Stimulated activated naive B cell treated with anti-CD40 and anti-IgM and Interleukin-4, amounts not matched to agents 10 μg/mL and 1 μg/mL and 100 μg/mL, for 72 hours (primary cell): ENCODE data around the gene COL27A1.

Experiments
- ATAC-seq, 2 donors: fragments of 150-1000 bp; cut with Tn5 transposase; replicated peaks; 2 replicates each; pipeline ENCODE4 v1.10.0; 2021; ENCODE audit warnings: moderate library complexity in 1 of 2
- DNase-seq: peaks from one replicate; pipeline ENCODE4 v3.0.0; 2021
- H3K27ac Mint-ChIP-seq: one replicate; pipeline ENCODE4 v1.8.0; 2022; ENCODE audit warnings: mild to moderate bottlenecking, mixed read lengths
- H3K27me3 Mint-ChIP-seq, 2 donors: one replicate each; pipeline ENCODE4 v1.8.0; 2022; ENCODE audit warnings: mixed read lengths in 2 of 2
- H3K36me3 Mint-ChIP-seq, 2 donors: one replicate each; pipeline ENCODE4 v1.8.0; 2022; ENCODE audit warnings: mixed read lengths in 2 of 2, mild to moderate bottlenecking in 1 of 2
- H3K4me1 Mint-ChIP-seq, 2 donors: one replicate each; pipeline ENCODE4 v1.8.0; 2022; ENCODE audit warnings: mixed read lengths in 2 of 2, mild to moderate bottlenecking in 1 of 2
- H3K4me3 Mint-ChIP-seq, 2 donors: one replicate each; pipeline ENCODE4 v1.8.0; 2022; ENCODE audit warnings: mild to moderate bottlenecking in 2 of 2, mixed read lengths in 2 of 2, moderate library complexity in 1 of 2
- H3K9me3 Mint-ChIP-seq, 2 donors: one replicate each; pipeline ENCODE4 v1.8.0; 2022; ENCODE audit warnings: mixed read lengths in 2 of 2, mild to moderate bottlenecking in 1 of 2

COL27A1 gene

DNA sequence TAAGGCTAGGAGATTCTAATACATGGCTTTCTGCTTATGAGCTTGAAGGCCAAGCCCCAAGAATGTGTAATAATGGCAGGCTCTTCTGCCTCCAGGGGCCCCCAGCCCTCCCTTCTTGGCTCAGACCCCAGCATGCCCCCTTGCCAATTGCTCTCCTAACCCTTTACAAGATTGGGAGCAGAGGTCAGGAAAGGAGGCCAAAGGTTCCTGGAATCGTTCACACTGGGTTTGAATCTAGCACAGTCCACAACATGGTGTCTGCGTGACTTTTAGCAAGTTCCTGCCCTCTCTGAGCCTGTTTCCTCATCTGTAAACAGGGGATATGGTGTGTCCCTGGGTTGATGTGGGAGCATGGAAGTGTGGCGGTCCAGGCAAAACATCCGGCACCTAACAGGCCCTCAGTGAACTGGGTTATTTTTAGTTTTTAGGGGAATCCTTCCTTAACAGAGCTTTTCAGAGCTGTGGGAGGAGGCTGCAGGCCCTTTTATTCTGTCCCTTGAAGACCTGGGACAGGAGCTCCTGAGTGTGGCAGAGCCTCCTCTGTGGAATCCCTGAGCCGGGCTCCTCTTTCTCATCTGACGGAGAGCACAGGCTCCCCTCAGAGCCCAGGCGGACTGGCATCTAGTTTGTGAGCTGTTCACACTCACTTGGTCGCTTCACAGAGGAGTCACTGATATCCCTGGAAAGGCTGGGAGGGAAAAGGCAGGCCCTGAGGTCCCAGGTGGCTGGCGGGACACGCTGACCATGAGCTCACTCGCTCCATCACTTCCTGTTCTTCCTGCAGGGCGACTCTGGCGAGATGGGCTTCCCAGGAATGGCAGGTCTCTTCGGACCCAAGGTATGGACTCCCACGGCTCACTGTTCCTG, 144.2 kb downstream of the COL27A1 start:
- Mint-ChIP-seq H3K4me1 (no peaks in the 10 kb centered on the region), H3K27me3 (peaks cover 7 to 8% of the 10 kb centered on the region in 2 donors), H3K36me3 (no peaks in the 10 kb centered on the region), H3K9me3 (peaks cover 0 to 8% of the 10 kb centered on the region in 2 donors), H3K27ac (no peak overlapping the region), H3K4me3 (no peak overlapping the region)
- ATAC-seq (no peak), DNase-seq (no peak)

DNA sequence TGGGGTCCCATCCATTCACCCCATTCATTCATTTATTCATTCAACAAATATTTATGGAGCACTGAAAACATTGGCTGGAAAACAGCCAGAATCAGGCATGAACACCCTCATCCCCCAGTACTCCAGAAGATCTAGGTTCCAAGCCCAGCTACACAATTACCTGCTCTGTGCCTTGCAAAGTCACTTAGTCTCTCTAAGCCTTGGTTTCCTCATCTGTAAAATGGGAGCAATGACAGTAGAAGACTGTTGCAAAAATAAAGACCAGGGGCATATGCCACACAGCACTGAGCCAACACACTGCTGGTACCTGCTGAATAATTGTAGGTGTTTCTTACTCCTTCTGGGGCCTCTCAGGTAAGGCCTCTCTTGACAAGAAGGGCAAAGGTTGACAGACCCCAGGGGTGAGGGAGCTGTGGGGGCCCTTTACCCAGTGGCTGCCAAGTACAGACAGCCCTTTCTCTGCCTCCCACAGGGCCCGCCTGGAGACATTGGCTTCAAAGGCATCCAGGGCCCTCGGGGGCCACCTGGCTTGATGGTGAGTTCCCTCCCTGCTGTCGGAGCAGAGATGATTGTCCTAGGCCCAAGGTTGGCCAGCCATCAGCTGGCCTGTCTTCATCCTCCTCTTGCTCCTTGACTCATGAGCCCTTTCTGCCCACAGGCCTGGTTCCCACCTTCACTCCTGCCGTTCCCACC, 145.0 kb downstream of the COL27A1 start:
- Mint-ChIP-seq H3K4me3 (no peak overlapping the region), H3K9me3 (peaks cover 0 to 3% of the 10 kb centered on the region in 2 donors), H3K27ac (no peak overlapping the region), H3K4me1 (peaks cover 0 to under 1% of the 10 kb centered on the region in 2 donors), H3K36me3 (no peaks in the 10 kb centered on the region), H3K27me3 (peaks cover 7 to 11% of the 10 kb centered on the region in 2 donors)
- DNase-seq (no peak), ATAC-seq (no peak)

DNA sequence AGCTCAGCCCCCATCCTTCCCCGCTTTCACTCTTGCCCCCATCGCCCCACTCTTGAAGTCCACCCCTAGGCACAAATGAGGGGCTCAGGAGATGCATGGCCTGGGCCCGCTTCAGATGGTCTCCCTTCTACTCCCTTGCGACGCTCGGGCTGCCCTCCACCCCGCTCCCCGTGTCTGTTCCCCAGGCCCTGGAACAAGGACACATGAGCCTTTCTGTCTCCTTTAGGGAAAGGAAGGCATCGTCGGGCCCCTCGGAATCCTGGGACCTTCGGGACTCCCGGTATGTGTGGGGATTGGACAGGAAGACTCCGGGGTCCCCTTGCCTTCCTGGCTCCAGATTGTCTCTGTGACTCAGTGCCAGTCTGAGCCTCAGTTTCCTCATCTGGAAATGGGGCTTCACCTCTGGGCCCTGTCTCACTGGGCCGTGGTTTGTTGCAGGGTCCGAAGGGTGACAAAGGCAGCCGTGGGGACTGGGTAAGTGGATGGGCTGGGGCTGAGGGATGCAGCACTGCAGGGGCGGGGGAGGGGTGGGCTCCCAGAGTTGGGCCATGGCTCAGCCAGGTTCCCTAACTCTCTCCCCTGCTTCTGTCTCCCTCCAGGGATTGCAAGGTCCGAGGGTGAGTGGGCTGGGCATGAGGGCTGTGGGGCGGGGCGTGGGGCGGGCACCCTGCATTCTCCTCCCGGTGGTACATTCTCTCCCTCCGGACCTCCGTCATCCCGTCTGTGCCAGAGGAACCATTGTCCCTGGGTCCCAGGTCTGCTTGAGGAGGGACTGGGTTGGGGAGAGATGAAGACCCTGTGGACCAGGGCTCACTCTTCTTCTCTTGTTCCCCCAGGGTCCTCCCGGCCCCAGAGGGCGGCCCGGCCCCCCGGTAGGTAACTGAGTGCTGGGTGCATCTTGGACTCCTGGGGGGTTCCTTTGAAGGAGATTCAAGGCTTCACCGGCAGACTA, 145.8 kb downstream of the COL27A1 start:
- DNase-seq (no peak), ATAC-seq (no peak)
- Mint-ChIP-seq H3K4me1 (peaks cover 4 to 9% of the 10 kb centered on the region in 2 donors), H3K27me3 (peaks cover 11 to 14% of the 10 kb centered on the region in 2 donors), H3K36me3 (no peaks in the 10 kb centered on the region), H3K4me3 (no peak overlapping the region), H3K9me3 (no peaks in the 10 kb centered on the region), H3K27ac (no peak overlapping the region)

DNA sequence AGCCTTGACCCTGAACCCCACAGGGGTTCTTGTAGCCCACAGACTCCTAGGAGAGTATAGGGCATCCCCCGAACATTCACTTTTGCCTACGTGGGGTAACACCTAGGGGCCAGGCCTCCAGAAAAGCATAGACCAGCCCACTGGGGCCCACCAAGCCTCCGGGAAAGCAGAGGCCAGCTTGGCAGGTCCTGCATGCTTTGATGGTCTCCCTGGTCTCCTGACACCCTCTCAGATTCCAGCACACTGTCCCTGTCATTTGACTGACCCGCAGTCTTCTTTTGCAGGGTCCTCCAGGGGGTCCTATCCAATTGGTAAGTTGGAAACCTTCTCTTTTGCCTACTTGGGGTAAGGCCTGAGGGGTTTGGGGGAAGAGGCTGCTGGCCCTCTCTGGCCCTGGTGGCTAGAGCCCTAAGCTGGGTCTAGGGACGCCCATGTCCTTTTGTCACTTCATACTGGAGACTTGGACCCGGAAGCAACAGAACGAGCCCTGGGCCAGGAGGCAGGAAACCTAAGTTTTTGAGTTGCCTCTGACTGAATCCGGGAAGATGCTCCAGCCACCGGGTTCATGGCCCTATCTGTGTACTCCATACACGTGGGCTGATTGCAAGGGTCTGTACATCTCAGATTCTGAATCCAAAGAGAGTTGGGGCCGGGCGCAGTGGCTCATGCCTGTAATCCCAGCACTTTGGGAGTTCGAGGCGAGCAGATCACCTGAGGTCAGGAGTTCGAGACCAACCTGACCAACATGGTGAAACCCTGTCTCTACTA, 146.6 kb downstream of the COL27A1 start:
- Mint-ChIP-seq H3K4me3 (no peak overlapping the region), H3K27me3 (peaks cover 11 to 17% of the 10 kb centered on the region in 2 donors), H3K9me3 (no peaks in the 10 kb centered on the region), H3K4me1 (peaks cover 4 to 11% of the 10 kb centered on the region in 2 donors), H3K36me3 (no peaks in the 10 kb centered on the region), H3K27ac (no peak overlapping the region)
- DNase-seq (no peak), ATAC-seq (no peak)

DNA sequence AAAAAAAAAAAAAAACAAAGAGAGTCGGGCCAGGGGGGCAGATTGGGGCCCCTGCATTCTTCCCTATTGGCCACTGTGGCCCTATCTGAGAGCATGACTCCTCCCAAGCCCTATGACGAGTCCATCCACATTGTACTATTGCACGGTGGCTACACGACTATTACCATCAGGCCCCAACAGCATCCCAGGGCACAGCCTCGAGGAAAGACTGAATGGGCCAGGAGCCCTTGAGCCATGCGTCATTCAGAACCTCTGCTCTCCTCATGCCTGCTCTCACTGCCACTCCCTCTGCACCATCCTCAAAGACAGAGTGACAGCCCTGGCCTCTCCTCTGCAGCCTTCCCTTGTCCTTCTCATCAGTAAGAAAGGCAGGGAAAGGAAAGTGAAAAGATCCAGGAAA, 147.4 kb downstream of the COL27A1 start:
- Mint-ChIP-seq H3K27me3 (peaks cover 11 to 17% of the 10 kb centered on the region in 2 donors), H3K9me3 (no peaks in the 10 kb centered on the region), H3K4me1 (peaks cover 4 to 11% of the 10 kb centered on the region in 2 donors), H3K36me3 (no peaks in the 10 kb centered on the region), H3K27ac (no peak overlapping the region), H3K4me3 (no peak overlapping the region)
- ATAC-seq (no peak), DNase-seq (no peak)

DNA sequence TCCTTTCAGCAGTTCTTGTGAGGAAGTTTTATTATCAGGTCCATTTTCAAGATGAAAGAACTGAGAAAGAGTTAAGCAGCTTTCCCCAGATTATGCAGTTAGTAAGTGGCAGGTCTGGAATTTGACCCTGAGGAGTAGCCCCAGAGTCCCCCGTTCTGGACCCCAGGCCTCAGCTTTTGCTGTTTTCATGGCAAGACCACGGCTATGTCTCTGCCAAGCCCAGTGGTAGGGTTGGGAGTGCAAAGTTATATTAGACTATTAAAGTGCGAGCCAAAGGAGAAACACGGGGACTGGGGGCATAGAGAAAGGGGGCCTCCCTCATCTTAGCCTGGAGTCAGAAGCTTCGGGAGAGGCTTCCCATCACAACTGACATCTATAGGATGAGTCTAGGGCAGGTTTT, 148.2 kb downstream of the COL27A1 start:
- H3K36me3 Mint-ChIP-seq: no peaks in the 10 kb centered on the region
- no peak overlapping the region for H3K4me3 Mint-ChIP-seq
- H3K27ac Mint-ChIP-seq: no peak overlapping the region
- DNase-seq: no peak
- H3K9me3 Mint-ChIP-seq: no peaks in the 10 kb centered on the region
- peaks cover 11 to 17% of the 10 kb centered on the region in 2 donors for H3K27me3 Mint-ChIP-seq
- peaks cover 4 to 11% of the 10 kb centered on the region in 2 donors for H3K4me1 Mint-ChIP-seq
- ATAC-seq: no peak

DNA sequence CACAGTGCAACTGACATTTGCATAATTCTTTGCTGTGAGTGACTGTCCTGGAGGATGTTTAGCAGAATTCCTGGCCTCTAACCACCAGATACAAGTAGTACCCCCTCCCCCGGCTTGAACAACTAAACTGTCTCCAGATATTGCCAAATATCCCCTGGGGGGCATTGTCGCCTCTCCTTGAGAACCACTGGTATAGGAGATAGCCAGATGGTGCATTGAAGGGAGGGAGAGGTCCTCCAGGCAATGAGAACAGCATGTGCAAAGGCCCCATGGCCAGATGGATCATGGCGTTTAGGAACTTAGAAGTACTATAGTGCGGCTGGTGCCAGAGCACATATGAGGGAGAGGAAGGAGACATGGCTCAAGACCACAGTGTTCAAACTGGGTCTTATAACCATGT, 148.6 kb downstream of the COL27A1 start:
- no peak overlapping the region for H3K27ac Mint-ChIP-seq
- peaks cover 11 to 17% of the 10 kb centered on the region in 2 donors for H3K27me3 Mint-ChIP-seq
- H3K4me3 Mint-ChIP-seq: no peak overlapping the region
- peaks cover 4 to 11% of the 10 kb centered on the region in 2 donors for H3K4me1 Mint-ChIP-seq
- DNase-seq (no peak), ATAC-seq (no peak)
- H3K9me3 Mint-ChIP-seq: no peaks in the 10 kb centered on the region
- H3K36me3 Mint-ChIP-seq: no peaks in the 10 kb centered on the region

DNA sequence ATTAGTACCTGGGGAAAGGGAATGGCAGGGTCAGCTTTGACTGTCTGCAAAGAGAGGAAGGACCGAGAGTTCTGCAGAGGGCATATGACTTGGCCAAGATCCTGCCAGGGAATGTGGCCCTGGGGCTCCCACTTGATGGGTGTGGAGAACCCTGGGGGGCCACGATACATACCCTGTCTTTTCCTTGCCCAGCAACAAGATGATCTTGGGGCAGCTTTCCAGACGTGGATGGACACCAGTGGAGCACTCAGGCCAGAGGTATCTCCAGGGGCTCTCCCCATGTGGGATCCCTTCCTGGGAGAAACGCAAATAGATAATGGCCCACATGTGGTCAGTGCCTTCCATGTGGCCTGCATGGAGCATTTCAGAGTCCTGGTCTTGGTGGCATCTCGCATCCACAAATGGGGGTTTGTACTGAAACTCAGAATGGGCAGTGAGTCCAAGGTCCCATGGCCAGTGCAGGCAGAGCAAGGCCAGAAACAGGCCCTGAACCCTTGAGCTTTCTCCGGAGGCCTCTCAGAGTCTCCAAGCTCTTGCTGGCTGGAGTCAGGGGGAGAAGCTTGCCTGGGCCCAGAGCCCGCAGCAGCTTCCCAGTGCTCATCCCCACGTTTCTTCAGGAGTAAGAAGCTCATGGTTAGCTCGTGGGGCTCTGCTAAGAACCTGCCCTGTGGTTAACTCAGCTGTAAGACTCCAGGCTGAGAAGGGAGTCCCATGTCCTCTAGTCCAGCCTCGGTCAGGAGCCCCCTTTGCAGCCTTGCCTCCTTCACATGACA, 149.3 kb downstream of the COL27A1 start:
- H3K27ac Mint-ChIP-seq: no peak overlapping the region
- H3K36me3 Mint-ChIP-seq: no peaks in the 10 kb centered on the region
- no peak overlapping the region for H3K4me3 Mint-ChIP-seq
- peaks cover 11 to 17% of the 10 kb centered on the region in 2 donors for H3K27me3 Mint-ChIP-seq
- DNase-seq (no peak), ATAC-seq (no peak)
- no peaks in the 10 kb centered on the region for H3K9me3 Mint-ChIP-seq
- H3K4me1 Mint-ChIP-seq: peaks cover 4 to 11% of the 10 kb centered on the region in 2 donors

DNA sequence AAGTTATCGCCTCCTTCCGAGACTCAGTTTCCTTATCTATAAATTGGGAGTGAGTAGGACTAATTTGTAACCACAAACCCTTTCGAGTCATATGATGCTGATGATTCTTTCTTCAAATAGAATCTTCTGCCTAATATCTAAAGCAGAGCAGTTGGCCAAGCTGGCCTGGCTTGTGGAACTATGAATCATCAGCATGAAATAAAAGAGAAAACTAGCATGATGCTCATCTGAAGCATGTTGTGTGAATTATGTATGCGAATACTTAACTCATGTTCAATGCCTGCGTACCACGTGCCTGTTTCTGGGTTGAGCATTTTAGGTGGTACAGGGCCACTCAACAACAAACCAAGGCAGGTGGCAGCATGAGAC, 152.5 kb downstream of the COL27A1 start:
- Mint-ChIP-seq H3K27me3 (peaks cover 7 to 10% of the 10 kb centered on the region in 2 donors), H3K36me3 (no peaks in the 10 kb centered on the region), H3K27ac (no peak overlapping the region), H3K4me1 (peaks cover 4 to 11% of the 10 kb centered on the region in 2 donors), H3K9me3 (no peaks in the 10 kb centered on the region), H3K4me3 (no peak overlapping the region)
- DNase-seq: no peak
- no peak for ATAC-seq

DNA sequence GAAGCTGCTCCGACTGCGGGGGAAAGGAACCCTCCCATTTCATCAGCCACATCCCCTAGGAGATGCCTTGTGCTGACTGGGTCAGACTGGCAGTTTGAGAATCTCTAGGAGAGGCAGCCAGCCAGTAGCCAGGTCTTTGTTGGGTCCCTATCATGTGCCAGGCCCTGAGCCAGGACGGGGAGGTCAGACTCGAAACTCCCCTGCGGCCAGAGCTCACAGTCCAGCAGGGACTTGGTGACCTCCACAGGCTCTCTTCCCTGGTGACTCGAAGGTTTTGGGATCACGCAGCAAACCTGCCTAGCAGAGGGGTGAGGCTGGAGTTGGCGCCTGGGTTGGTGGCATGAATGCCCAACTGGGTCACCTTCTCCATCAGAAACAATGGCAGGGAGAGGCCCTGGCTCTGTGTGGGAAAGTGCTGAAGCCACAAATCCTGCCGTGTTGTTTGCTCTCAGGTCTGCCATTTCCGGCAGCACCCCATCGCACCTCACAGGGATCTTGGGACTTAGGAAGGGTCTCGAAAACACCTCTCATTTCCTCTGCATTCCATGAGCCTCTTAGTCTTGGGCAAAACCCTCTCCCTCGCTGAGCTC, 153.1 kb downstream of the COL27A1 start:
- no peak overlapping the region for H3K27ac Mint-ChIP-seq
- no peak for ATAC-seq
- H3K9me3 Mint-ChIP-seq: no peaks in the 10 kb centered on the region
- no peak for DNase-seq
- H3K36me3 Mint-ChIP-seq: no peaks in the 10 kb centered on the region
- H3K4me3 Mint-ChIP-seq: no peak overlapping the region
- peaks cover 4 to 11% of the 10 kb centered on the region in 2 donors for H3K4me1 Mint-ChIP-seq
- H3K27me3 Mint-ChIP-seq: peaks cover 7 to 10% of the 10 kb centered on the region in 2 donors

DNA sequence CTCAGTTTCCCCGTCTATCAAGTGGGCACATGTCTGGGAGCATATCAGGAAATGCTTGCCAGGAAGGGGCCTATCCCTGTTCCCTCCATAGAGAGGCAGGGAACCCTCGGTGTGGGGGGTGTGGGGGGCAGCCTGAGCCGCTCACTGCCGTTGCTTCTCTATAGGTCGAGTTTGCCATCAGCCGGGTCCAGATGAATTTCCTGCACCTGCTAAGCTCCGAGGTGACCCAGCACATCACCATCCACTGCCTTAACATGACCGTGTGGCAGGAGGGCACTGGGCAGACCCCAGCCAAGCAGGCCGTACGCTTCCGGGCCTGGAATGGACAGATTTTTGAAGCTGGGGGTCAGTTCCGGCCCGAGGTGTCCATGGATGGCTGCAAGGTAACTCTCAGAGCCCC, 153.8 kb downstream of the COL27A1 start:
- DNase-seq: no peak
- Mint-ChIP-seq H3K36me3 (no peaks in the 10 kb centered on the region), H3K27me3 (peaks cover 6 to 10% of the 10 kb centered on the region in 2 donors), H3K27ac (no peak overlapping the region), H3K4me3 (no peak overlapping the region), H3K9me3 (no peaks in the 10 kb centered on the region), H3K4me1 (peaks cover 4 to 11% of the 10 kb centered on the region in 2 donors)
- ATAC-seq: no peak

DNA sequence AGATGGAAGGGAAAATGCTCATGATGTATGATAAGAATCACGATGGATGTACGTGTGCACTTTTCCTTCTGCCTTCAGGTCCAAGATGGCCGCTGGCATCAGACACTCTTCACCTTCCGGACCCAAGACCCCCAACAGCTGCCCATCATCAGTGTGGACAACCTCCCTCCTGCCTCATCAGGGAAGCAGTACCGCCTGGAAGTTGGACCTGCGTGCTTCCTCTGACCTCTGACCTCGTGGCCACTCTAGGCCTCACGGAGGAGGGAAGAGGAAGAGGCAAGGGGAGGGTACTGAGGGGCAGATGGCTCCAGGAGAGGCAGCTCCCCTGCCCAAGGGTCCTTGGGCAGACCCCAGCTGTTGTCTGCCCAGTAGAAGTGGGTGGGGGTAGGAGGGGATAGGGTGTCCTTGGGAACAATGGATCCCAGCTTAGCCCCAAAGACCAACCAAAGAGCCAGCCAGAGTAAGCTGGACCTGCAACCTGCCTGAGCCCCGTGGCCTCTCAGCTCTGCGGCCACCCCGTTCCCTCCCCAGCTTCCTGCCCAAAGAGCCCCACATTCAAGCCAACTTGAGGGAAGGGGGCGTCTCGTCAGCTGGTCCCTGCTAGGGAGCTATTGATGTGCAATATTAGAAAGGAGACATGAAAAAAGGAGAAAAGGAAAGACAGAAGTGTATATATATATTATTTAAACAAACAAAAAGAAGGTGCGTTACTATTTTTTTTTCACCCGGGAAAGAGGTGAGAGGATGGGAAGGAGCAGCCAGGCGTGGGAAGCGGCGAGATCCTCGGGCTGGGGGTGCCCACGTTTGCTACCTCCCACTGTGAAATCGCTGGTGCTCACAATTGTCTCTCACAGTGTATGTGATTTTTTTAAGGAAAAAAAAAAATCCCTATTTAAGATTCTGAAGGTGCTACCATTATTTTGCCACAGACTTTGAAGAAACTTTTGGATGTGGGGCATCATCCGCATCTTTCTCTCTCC, 155.4 kb downstream of the COL27A1 start:
- H3K36me3 Mint-ChIP-seq: peaks cover 0 to 5% of the 10 kb centered on the region in 2 donors
- no peak for DNase-seq
- ATAC-seq: no peak

More for the DNA sequence above, 155.4 kb downstream of the COL27A1 start:
- Mint-ChIP-seq H3K4me1 (peaks cover under 1 to 6% of the 10 kb centered on the region in 2 donors), H3K27me3 (peaks cover 0 to 7% of the 10 kb centered on the region in 2 donors), H3K27ac (no peak overlapping the region), H3K9me3 (peaks cover 0 to 6% of the 10 kb centered on the region in 2 donors), H3K4me3 (no peak overlapping the region)
